DMS53 treated with DMSO at 0.1 percent for 48 hours (cell line): ENCODE results near the gene TUBGCP2.
"Not testable (repeated sequence)": the region's sequence is repeated elsewhere in the genome, so short reads cannot be mapped to it uniquely, and the experiment has no call there.

ENCODE experiments used
- DNase-seq: peaks from one replicate; lab custom pipeline; 2025; ENCODE audit not compliant: unreplicated experiment; lab: John Stamatoyannopoulos, UW

The TUBGCP2 gene

GRCh38 chr10:133267829-133268228 lies 40.8 kb downstream of the TUBGCP2 start:
- DNase-seq = no peak

DNA sequence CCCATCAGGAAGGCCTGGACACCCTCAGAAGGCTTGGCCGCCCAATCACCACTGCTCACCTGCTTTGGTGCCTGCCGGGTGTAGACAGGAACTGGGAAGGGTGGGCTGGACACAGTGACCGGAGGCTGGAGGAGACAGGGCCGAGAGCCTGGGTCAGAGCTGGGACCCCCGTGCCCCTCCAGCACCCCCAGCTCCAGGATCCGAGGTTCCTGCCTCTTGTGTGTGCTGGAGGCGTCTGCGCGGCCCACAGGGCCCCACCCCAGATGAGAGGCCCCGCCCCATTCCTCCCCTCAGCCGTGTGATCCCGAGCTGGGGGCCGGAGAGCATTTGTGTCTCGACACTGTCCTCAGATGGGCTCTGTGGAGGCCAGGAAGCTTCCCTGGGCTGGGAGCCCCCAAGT lies 41.4 kb downstream of the TUBGCP2 start:
- no peak for DNase-seq

DNA sequence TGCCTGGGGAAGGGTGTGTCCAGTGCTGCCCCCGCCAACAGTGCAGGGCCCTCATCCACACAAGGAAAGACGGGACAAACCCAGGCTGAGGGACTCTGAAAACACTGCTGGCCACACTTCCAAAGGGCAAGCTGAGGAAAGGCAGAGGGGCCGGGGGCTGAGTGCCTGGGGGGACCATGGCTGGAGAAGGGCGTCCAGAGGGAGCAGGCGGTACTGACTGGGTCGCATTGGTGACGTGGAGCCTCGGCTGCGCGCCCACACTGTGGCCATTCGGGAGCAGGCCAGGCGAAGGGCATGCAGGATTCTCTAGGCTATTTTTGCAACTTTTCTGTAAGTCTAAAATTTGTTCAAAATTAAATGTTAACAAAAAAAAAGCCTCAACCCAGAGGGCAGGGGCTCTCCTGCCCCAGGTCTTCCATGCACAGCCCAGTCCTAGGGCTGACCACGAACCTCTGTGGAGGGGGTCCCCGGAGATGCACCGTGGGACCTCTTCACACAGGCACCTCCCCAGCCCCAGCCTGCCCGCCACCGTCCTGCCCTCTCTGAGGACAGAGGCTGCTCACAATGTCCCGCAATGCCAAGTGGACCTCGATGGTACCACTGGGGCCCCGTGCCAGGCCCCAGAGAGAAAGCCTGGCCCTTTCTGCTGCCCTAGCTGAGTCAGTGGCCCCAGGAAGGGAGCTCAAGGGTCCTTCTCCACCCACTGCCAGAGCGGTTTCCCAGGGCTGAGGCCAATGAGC lies 42.4 kb downstream of the TUBGCP2 start:
- DNase-seq = no peak

DNA sequence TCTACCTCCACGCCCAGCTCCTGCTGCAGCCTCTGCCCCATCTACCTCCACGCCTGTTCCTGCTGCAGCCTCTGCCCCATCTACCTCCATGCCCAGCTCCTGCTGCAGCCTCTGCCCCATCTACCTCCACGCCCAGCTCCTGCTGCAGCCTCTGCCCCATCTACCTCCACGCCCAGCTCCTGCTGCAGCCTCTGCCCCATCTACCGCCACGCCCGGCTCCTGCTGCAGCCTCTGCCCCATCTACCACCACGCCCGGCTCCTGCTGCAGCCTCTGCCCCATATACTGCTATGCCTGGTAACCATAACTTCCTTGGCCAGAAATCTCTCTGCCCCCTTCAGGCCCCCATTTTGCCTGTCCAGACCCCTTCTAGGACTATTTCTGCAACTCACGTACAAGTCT lies 43.6 kb downstream of the TUBGCP2 start:
- not testable (repeated sequence) for DNase-seq

DNA sequence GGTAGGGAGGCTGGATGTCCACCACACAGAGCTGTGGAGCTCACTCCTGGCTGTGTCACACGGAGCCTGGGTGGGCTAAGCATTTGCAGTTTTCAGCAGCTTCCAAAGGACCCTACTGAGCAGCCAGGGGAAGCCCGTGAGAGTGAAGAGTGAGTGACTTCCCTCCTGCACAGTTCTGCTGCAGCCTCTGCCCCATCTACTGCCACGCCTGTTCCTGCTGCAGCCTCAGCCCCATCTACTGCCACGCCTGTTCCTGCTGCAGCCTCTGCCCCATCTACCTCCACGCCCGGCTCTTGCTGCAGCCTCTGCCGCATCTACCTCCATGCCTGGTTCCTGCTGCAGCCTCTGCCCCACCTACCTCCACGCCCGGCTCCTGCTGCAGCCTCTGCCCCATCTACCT lies 44.2 kb downstream of the TUBGCP2 start:
- DNase-seq = no peak

DNA sequence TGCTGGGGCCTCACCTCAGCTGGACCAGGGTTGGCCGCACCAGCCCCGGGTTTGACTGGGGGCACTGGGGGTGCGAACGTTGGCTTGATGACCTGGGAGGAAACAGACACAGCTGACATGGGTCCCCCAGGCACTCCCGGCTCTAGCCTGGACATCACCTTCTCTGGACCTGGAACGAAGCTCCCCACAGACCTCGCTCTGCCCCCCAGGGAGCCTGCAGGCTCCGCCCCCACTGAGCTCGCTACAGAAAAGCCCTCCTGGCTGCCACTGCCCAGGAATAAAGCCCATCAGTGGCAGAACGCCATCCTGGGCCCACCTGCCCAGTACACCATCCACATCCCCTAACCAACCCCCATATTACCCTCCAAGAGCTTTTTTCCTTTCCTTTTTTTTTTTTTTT lies 45.0 kb downstream of the TUBGCP2 start:
- DNase-seq = no peak

- peak; percentile 23 for DNase-seq
Measured at GRCh38 chr10:133262696-133263095, 46.0 kb downstream of the TUBGCP2 start.

DNA sequence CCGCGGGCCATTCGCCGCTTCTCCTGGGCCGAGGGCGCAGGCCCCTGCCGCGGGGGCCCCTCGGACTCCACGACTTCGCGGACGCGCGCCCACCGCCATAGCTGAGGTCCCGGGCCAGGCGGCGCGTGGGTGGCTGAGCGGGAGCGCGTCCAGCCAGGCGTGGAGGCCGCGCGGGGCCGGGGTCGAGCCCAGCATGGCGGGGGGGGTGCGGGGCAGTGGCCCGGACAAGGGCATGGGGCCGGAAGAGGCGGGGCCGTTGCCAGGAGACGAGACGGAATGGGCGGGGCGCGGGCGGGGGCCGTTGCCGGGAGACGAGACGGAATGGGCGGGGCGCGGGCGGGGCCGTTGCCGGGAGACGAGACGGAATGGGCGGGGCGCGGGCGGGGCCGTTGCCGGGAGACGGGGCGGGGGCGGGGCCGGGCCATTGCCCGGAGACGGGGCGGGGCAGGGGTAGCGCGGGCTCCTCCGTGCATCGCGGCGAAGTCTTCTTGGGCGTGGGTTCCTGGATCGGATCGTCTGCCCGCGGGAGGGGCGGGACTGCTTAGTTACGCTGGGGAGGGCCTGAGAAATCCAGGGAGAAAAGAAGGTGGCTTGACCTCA lies 46.8 kb downstream of the TUBGCP2 start:
- peak; percentile 53 for DNase-seq

DNA sequence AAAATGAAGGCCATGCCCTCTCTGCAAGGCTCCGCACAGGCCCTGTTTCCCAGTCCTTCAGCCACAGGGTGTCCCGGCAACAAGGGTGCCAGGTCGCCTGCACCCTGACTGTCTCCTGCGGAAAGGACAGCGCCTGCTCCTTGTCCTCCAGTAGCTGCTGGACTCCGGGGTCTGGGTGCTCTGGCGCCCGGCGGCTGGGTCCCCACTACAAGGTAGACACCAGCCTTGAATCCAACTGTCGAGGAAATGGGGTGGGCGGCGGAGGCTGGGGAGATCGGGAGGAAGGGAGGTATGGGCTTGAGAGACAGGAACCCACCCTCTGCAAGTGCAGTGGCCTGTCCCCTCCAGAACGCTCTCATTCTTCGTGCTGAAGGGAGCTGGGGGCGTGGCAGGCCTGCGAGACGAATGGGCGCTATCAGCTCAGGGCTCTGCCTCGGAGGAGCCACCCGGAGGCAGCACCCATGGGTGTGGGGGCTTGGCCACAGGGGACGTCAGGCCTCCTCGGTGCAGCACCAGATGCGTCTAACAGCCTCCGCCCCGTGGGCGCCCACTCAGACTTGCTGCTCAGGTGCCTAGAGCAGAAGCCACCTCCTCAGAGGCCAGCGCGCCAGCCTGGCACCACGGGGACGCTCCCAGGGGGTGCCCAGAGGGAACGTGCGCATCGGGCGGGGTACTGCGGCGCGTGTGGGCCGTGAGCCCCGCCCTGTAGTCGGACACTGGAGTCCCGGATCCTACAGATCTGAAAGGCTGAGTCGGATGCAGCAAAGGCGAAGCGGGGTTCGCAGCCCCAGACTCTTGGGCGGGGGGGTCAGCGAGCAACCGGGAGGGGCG lies 47.6 kb downstream of the TUBGCP2 start:
- DNase-seq = no peak

DNA sequence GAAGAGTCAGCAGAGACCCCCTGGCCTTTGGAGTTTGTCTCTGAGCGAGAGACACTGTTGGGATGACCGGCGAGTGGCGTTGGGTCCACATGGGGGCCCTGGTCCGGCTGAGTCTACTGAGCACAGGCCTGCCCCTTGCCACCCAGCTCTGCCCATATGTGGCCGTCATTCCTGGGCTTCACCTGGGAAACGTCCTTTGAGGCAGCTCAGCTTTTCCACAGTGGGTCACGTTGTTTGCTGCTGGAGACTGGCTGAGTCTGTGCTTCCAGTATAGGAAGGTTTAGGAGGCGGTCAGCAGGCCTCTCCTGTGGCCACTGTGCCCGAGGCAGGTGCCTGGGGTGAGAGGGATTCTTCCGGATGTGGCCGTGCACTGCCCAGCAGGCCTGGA lies 49.1 kb downstream of the TUBGCP2 start:
- DNase-seq = no peak

DNA sequence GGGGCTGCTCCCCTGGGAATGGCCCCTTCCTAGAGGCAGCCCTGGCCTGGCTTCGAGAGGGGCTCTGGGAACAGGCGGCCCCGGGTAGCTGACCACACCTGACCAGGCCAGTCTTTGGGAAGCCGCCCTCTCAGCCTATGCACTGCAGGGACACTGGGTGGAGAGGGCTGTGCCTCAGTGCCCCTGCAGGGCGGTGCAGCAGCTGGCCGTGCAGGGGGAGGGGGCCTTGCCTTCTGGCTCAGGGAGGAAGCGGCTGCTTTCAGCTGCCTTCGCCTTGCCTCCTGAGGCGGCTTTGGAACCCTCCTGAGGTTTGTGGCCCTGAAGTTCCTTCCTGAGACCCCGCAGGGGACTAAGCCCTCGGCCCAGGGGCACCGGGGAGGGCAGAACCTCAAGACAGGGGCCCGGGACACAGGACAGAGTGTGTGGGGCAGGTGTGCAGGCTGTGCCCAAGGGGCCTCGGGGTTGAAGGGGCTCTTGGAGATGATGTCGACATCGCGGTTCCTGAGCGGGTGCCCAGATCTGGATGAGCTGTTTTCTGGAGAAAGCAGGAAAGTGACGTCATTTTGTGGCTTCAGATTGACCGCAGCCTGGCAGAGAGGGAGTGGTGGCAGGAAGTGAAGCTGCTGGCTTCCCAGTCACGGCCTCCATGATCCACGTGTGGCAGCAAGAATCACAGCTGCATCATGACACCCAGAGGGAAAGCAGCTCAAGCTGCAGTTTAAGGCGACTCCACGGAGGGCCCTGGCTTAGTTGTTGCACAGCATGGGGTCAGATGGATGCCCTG lies 49.7 kb downstream of the TUBGCP2 start:
- no peak for DNase-seq

DNA sequence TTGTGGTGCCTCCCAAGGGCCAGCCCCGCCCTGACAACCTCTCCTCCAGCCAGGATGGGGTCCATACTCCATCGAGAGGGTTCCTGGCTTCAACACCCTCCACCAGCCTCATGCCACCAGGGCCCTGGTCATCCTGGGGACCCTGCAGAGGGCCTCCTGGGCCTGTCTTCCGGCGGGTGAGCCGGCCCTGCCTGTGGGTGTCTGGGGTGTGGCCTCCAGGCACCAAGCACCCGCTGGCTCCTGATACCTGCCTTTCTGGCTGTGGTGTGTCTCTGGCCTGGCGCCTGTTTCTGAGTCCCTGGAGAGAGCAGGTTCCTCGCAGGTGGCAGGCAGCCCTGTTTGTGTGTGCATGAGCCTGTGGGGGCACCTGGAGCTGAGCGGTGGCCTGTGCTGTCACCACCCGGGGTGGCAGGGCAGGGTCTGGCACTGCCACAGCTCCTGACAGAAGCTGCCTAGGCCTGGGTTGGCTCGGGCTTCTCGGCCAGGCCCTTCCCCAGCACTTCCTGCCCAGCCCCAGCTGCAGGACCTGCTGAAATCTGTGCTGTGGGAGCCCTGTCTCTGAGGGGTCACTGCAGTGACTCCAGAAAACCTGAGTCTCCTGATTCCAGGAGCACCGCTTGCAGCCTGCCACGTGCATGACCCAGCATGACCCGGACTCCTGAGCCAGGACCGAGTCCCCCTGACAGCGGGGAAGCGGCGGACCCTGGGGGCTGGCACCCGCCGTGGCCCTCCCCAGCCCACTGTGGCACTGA lies 50.4 kb downstream of the TUBGCP2 start:
- no peak for DNase-seq

- DNase-seq = peak; percentile 15
Measured at GRCh38 chr10:133257489-133258065, 51.1 kb downstream of the TUBGCP2 start.

DNA sequence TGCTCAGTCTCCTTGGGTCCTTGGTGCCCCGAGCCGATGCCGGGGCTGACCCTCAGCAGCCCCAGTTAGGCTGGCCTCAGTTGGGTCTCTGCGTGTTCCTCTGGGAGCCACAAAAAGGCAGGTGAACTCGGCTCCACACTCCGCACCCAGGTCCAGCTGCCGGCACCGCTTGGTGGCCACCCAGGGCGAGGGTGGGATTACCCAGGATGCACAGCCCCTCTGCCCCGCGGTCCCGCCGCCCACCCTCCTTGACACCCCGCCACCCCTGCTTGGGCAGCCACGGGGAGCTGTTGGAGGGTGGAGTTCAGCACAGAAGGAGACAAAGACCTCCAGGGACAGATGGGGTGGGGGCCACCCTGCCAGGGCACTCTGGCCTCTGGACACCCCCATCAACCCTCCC lies 53.3 kb downstream of the TUBGCP2 start:
- no peak for DNase-seq

DNA sequence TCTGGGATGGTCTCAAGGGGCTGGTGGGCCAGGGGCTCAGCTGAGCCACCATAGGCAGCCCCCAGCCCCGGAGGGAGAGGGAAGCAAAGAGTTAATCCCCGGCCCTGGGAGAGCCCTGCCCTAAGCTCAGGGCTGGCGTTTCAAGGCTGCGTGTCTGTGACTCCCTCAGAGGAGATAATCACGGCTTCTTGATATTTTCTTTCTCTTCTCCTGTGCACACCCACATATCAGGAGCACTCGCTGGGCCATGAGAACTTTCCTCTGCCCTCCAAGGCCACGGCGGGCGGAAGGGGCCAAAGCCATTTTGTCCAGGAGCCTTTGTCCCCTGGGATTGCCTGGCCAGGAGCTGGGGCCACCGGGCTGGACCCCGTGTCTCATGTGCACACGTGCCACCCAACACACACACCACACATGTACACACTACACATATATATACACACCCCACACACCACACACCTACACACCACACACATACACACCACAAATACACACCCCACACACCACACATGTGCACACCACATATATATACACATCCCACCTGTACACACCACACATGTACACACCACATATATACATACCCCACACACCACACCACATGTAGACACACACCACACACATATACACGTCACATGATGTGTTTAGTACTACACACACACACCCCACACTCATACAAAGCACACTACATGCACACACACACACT lies 54.1 kb downstream of the TUBGCP2 start:
- DNase-seq = no peak

DNA sequence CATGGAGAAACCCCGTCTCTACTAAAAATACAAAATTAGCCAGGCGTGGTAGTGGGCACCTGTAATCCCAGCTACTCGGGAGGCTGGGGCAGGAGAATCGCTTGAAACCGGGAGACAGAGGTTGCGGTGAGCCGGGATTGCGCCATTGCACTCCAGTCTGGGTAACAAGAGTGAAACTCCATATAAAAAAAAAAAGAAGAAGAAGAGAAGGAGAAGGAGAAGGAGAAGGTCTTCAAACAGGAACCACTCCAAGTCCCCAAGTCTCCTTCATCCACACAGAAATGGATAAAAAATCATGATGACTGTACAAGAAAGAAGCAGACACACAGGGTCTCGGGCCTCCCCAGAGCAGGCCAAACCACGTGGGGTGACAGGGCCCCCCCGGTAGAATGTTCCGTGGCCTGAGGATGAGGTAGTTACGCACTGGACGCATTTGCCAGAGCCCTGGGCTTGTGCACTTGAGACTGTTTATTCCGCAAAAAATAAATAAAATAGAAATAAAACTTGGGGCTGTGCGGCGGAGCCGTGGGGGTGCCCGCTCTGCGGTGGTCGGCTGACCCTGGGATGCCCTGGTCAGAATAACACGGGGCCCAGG lies 55.2 kb downstream of the TUBGCP2 start:
- no peak for DNase-seq

DNA sequence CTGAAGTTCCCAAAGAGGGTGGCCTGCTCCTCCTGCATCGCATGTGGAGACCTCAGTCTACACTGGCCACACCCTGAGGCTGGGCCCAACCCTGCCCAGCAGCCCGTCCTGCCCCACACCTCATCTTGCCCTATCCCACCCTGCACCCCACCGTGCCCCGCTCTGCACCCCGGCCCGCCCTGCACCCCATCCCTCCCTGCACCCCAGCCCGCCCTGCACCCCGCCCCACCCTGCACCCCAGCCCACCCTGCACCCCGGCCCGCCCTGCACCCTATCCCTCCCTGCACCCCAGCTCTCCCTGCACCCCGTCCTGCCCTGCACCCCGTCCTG lies 56.5 kb downstream of the TUBGCP2 start:
- no peak for DNase-seq

- no peak for DNase-seq
Measured at GRCh38 chr10:133251388-133252222, 57.1 kb downstream of the TUBGCP2 start.
